Mucosa of descending colon (tissue), 3 donors: Measurements from ENCODE around the gene ADH1C. TPM values are rescaled to one million over a fixed set of nuclear protein-coding genes. Genes with fewer than 3 reads are reported as not detected.
A peak's percentile ranks its signal among the peaks of the same experiment; 100 is the strongest.

Experiments
- ATAC-seq: fragments of 200-7000 bp; cut with Tn5 transposase; one replicate; pipeline ENCODE4 v1.9.1; 2020; ENCODE audit warnings: mild to moderate bottlenecking, moderate library complexity
- DNase-seq, 3 donors: peaks; one replicate each; pipeline ENCODE4 v3.0.0-alpha.2; 2020
- H3K36me3 ChIP-seq: fragments of 200-600 bp; one replicate; pipeline ENCODE4 v1.8.0; 2021; ENCODE audit warnings: low read depth, mild to moderate bottlenecking
- H3K4me1 ChIP-seq: fragments of 200-600 bp; one replicate; pipeline ENCODE4 v1.8.0; 2021; ENCODE audit warnings: low read depth, mild to moderate bottlenecking
- H3K4me3 ChIP-seq: fragments of 200-600 bp; one replicate; pipeline ENCODE4 v1.8.0; 2021; ENCODE audit warnings: mild to moderate bottlenecking
- H3K9me3 ChIP-seq: fragments of 200-600 bp; one replicate; pipeline ENCODE4 v1.8.0; 2021; ENCODE audit warnings: mild to moderate bottlenecking
- intact Hi-C, 2 donors: fragments of 100-400 bp; cut with DNase I in 1 of 2; cut with micrococcal nuclease in 1 of 2; formaldehyde crosslinking; loops; one replicate each; pipeline versions ENCODE4 v1.11.0 to v1.11.1; 2022; cut with DNase I, micrococcal nuclease
- long read RNA-seq, 2 donors: library from polyadenylated mRNA; unstranded; transcript quantifications; one replicate each; pipeline ENCODE4 v2.0.0, GENCODE V29; 2019 to 2021
- total RNA-seq, 3 donors: library from RNA; stranded (reverse); fragmentation: NEBNext Ultra II Directional in 2 of 3; extraction: Animal tissue kit (Norgen Biotek cat#: 25700) in 2 of 3; gene quantifications; one replicate each; pipeline versions ENCODE4 v1.2.1 to v1.2.4, GENCODE V29; 2021 to 2023
- TF ChIP-seq, protein P1 (sequence below): fragments of 200-600 bp; IDR thresholded peaks from one replicate; pipeline ENCODE4 v1.8.0; 2022; ENCODE audit warnings: antibody characterized with exemption, mild to moderate bottlenecking
- donor health status: DM: no; HTN: no; CAD: no; lungs with moderate emphysema.
- donor health status: DM: no; HTN: no; CAD: no.
- donor health status: DM: no; HTN: yes; CAD: no.

Gene ADH1C
- 100 to 1,000 TPM; 137 to 502 (median 271) TPM for total RNA-seq
- long read RNA-seq, donor 1, transcript ADH1C-204 (9 exons, 1,740 nt): major isoform, 43 of 56 reads
- long read RNA-seq, donor 1, partial matches to known transcripts: 2 of 56 reads
- long read RNA-seq, donor 1, other reads (novel, unspliced or antisense): 11 of 56 reads
- long read RNA-seq, donor 2, transcript ADH1C-204 (9 exons, 1,740 nt): major isoform, 65 of 78 reads
- long read RNA-seq, donor 2, partial matches to known transcripts: 8 of 78 reads
- long read RNA-seq, donor 2, other reads (novel, unspliced or antisense): 5 of 78 reads

DNA sequence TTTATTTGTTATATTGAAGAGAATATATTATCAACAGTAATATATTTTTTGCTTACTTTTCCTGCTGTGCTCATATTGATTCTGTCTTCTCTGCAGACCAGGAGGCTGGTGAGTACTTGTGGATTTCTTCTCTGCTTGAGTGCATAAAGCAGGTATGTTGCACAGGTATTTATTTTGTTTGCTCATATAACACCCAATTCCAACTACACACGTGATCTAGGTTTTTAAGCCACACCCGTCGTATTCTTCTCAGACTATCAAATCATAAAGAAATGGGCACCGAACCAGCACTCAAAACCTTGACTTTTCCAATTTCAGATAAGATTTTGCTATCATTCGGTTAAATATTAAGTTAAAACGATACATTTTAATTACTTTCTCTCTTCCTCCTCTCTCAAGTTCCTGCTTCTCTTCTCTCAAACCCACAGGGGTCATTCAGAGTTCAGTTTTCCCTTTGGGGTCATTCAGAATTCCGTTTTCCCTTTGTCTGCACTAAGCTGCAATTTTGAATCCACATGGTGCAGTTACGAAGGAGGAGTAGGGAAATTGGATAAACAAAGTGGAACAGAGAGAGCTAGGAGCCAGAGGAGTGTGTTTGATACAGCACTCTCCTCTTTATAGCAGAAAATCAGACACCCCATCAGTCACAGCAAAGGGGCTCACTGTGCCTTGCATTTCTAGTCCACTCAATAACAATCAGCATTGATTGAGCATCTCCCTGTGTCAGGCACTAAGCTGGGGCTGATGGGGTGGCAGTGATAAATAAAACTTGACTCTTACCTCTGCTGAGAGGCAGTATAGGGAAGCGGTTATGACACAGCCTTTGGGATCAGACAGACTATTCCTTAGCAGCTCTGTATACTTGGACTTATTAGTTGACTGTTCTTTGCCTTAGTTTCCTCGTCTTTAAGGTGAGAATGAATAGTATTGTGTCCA is at the start of gene ADH1C:
TSS of gene ADH1C (minus strand) at position 145 of the 936 bp plus-strand sequence. CDS start at position 74, 71 bp downstream.
- peak; percentile 96 for ATAC-seq
- intact Hi-C loops: no loop called here
- TF ChIP-seq, protein P1, sequence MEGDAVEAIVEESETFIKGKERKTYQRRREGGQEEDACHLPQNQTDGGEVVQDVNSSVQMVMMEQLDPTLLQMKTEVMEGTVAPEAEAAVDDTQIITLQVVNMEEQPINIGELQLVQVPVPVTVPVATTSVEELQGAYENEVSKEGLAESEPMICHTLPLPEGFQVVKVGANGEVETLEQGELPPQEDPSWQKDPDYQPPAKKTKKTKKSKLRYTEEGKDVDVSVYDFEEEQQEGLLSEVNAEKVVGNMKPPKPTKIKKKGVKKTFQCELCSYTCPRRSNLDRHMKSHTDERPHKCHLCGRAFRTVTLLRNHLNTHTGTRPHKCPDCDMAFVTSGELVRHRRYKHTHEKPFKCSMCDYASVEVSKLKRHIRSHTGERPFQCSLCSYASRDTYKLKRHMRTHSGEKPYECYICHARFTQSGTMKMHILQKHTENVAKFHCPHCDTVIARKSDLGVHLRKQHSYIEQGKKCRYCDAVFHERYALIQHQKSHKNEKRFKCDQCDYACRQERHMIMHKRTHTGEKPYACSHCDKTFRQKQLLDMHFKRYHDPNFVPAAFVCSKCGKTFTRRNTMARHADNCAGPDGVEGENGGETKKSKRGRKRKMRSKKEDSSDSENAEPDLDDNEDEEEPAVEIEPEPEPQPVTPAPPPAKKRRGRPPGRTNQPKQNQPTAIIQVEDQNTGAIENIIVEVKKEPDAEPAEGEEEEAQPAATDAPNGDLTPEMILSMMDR: no peak
- peaks cover 3% of the 10 kb centered on the region for H3K36me3 ChIP-seq
- no peaks in the 10 kb centered on the region for H3K9me3 ChIP-seq
- peak in 1 of 3 donors; percentile 80 for DNase-seq
- no peak within 1 kb of the TSS for H3K4me3 ChIP-seq
- H3K4me1 ChIP-seq: peaks cover 8% of the 10 kb centered on the region

DNA sequence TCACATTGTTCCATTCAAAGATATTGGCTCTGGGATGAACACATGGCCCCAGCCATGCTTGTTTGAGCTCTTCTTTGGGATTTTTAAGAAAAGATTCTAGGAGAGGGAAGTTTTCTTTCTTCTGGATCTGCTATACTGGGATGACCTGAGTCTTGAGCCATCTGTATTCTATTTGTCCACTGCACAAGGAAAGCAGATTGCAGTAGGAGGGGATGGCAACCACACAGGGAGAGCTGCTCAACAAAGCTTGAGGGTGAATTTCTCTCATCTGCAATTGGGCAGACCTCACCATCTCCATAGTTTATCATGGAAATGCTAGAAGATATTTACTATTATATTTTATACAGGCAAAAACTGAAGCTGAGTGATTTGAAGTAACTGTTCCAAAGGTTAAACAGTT is 48.3 kb upstream of the ADH1C start:
- DNase-seq (no peak), ATAC-seq (no peak)
- peaks cover 24% of the 10 kb centered on the region for H3K4me1 ChIP-seq
- H3K9me3 ChIP-seq: no peaks in the 10 kb centered on the region
- TF ChIP-seq, protein P1: no peak
- intact Hi-C loops: loop anchor here (10.0 kb wide), 2 partner anchors 276 to 286 kb away; no protein-coding TSS in a partner anchor
- no peaks in the 10 kb centered on the region for H3K36me3 ChIP-seq
- H3K4me3 ChIP-seq: no peak overlapping the region

DNA sequence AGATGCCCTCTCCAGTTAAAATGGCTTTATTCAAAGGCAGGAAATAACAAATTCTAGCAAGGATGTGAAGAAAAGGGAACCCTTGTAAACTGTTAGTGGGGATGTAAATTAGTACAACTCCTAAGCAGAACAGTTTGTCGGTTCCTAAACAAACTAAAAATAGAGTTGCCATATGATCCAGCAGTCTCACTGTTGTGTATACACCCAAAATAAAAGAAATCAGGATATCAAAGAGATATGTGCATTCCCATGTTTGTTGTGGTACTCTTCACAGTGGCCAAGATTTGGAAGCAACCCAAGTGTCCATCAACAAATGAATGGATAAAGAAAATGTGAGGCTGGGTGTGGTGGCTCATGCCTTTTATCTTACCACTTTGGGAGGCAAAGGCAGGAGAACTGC is 46.5 kb upstream of the ADH1C start:
- TF ChIP-seq, protein P1: no peak
- DNase-seq: no peak

DNA sequence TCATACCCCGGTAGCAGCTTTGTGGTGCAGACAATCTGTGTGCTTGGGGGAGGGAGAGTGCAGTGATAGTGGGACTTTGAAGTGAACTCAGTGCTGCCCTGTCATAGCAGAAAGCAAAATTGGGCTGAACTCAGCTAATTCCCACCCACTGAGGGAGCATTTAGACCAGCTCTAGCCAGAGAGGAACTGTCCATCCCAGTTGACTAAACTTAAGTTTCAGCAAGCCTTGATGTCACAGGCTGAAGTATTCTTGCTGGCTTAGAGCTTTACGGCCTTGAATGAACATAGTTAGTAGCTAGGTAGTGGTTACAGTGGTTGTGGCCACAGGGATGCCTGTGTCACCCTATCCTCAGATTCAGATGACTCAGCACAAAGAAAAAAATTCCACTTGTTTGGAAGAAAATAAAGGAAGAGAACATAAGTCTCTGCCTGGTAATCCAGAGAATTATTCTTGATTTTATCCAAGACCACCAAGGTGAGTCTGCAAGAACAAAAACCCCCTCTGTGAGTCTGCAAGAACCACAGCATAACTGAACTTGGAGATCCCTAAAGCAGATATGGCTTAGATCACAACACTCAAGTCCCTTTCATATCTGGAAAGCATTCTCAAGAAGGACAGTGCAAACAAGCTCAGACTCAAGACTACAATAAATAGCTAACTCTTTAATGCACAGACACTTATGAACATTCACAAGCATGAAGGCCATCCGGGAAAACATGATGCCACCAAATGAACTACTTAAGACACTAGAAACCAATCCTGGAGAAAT is 43.2 kb upstream of the ADH1C start:
- H3K36me3 ChIP-seq: no peaks in the 10 kb centered on the region
- peak; percentile 34 for ATAC-seq

More for the DNA sequence above, 46.5 kb upstream of the ADH1C start:
- Histone ChIP-seq H3K4me3 (no peak overlapping the region), H3K36me3 (no peaks in the 10 kb centered on the region), H3K4me1 (peaks cover 11% of the 10 kb centered on the region), H3K9me3 (no peaks in the 10 kb centered on the region)
- intact Hi-C loops: no loop called here
- no peak for ATAC-seq

DNA sequence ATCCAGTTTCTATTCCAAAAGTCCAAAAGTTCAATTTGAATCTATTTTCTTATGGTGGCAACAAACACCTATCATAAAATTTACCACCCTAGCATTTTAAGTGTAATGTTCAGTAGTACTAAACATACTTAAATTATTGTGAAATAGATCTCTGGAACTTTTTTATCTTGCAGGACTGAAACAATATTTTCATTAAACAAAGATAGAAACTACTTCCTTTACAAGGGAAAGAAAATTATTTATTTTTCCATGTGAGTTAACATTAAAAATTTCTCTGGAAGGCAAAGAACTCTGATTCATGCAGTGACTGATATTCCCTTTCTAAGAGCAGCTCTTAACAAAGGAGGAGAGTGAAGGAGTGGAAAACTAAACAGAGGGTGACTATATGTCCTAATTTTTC is 42.4 kb upstream of the ADH1C start:
- no peaks in the 10 kb centered on the region for H3K36me3 ChIP-seq
- intact Hi-C loops: no loop called here
- no peak for DNase-seq
- H3K9me3 ChIP-seq: peaks cover 3% of the 10 kb centered on the region
- TF ChIP-seq, protein P1: no peak
- peak; percentile 50 for ATAC-seq
- no peaks in the 10 kb centered on the region for H3K4me1 ChIP-seq
- no peak overlapping the region for H3K4me3 ChIP-seq

More for the DNA sequence above, 43.2 kb upstream of the ADH1C start:
- H3K4me1 ChIP-seq: no peaks in the 10 kb centered on the region
- H3K9me3 ChIP-seq: no peaks in the 10 kb centered on the region
- TF ChIP-seq, protein P1: no peak
- intact Hi-C loops: no loop called here
- DNase-seq: no peak
- H3K4me3 ChIP-seq: no peak overlapping the region
